Fibroblast of pulmonary artery (primary cell): ENCODE results near the gene PPIA.

Experiments
- DNase-seq: peaks from one replicate; pipeline ENCODE4 v3.0.0-alpha.2; 2010; ENCODE audit warnings: low read depth
- H3K4me3 ChIP-seq: replicated peaks from 2 replicates; pipeline ENCODE4 v1.5.1; 2011; ENCODE audit warnings: low read depth, mild to moderate bottlenecking, control low read depth, low read length, moderate library complexity
- CTCF ChIP-seq: IDR thresholded peaks from 2 replicates; pipeline ENCODE4 v1.5.1; 2011; ENCODE audit warnings: mild to moderate bottlenecking, control low read depth, low read length, inconsistent platforms; ENCODE audit errors: missing control alignments

The PPIA gene

GRCh38 chr7:44847920-44848634 is 51.6 kb downstream of the PPIA start, which contains the start of gene H2AZ2:
TSS of gene H2AZ2 (minus strand) at chr7:44848087. CDS start at chr7:44847971, 116 bp downstream.
- no peak for TF ChIP-seq CTCF
- H3K4me3 ChIP-seq, result peak within 1 kb of the TSS; percentile 95

GRCh38 chr7:44849259-44849884 is 52.9 kb downstream of the PPIA start:
- no peak for TF ChIP-seq CTCF
- DNase-seq, result no peak
- no peak overlapping the region for H3K4me3 ChIP-seq

More at GRCh38 chr7:44847920-44848634, 51.6 kb downstream of the PPIA start, which contains the start of gene H2AZ2:
- peak; percentile 100 for DNase-seq

- no peak overlapping the region for H3K4me3 ChIP-seq
- peak; percentile 38 for DNase-seq
- TF ChIP-seq CTCF, result no peak
These were observed 53.5 kb downstream of the PPIA start for GRCh38 chr7:44849885-44850544.

GRCh38 chr7:44852590-44852989 is 56.1 kb downstream of the PPIA start:
- DNase-seq, result no peak
- H3K4me3 ChIP-seq, result no peak overlapping the region
- TF ChIP-seq CTCF, result no peak
